SK-N-MC (cell line): ENCODE measurements around the gene LHB.

Experiments used
- DNase-seq: peaks from one replicate; pipeline ENCODE4 v3.0.0-alpha.2; 2011; ENCODE audit warnings: low read depth, low spot score
- H3K27ac ChIP-seq: fragments of 200-600 bp; sonication (generic); 2 replicates; pipeline ENCODE4 v1.5.1; 2016; ENCODE audit warnings: mixed run types
- H3K36me3 ChIP-seq: fragments of 200-600 bp; sonication (generic); 2 replicates; pipeline ENCODE4 v1.6.1; 2017; ENCODE audit warnings: antibody characterized with exemption, low read length, mixed read lengths; ENCODE audit not compliant: insufficient read depth
- H3K4me3 ChIP-seq: fragments of 200-600 bp; sonication (generic); 2 replicates; pipeline ENCODE4 v1.5.1; 2016
- H3K9ac ChIP-seq: fragments of 200-600 bp; sonication (generic); 2 replicates; pipeline ENCODE4 v1.8.0; 2017; ENCODE audit warnings: mixed run types, mixed read lengths; ENCODE audit not compliant: insufficient read length
- H3K9me3 ChIP-seq: fragments of 200-600 bp; sonication (generic); 2 replicates; pipeline ENCODE4 v1.6.1; 2017; ENCODE audit warnings: low read depth, mild to moderate bottlenecking, antibody characterized with exemption, low read length, moderate library complexity, mixed read lengths
- EZH2 ChIP-seq: fragments of 200-600 bp; sonication (generic); IDR thresholded peaks from one replicate; pipeline ENCODE4 v1.6.1; 2017; ENCODE audit warnings: antibody characterized with exemption
- FOXP2 ChIP-seq: optimal IDR thresholded peaks from 2 replicates; pipeline ENCODE3; 2011; ENCODE audit warnings: mild to moderate bottlenecking, moderate library complexity; ENCODE audit not compliant: insufficient read depth; ENCODE audit errors: extremely low read length, control extremely low read depth
- POLR2AphosphoS5 ChIP-seq: IDR thresholded peaks from 2 replicates; pipeline ENCODE4 v1.6.1; 2012; ENCODE audit warnings: mild to moderate bottlenecking, low read depth, low read length, borderline replicate concordance

The LHB gene

DNA sequence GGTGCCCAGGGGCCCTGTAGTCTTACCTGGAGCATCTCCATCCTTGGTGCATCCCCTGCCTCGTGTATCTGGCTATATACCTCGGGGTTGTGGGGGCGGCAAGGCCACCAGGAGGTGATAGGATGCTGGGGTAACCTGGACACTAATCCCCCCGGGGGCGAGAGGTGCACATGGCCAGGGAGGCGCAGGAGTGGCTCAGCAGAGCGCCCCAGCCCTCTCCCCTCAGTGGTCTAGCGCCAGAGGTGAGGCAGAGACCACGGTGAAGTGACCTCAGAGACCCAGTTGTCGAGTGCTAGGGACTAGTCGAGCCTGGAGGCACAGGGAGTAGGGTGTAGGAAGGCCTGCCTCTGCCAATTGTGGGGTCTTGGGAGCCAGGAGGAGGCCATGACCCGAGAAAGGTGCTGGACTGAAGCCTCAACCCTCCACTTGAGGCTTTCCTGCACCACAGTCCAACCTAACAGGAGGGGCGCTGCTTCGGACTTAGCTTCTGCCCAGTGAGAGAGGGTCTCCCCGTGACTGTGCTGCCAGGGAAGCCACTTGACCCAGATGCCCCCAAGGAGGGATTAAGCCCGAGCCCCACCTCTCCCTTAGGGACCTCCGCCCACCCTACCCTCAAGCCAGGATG lies at the start of gene LHB:
LHB (minus strand) TSS at position 51 of the 625 bp plus-strand sequence; CDS start at position 41, 10 bp downstream.
- no peak within 1 kb of the TSS for H3K27ac ChIP-seq
- no peak for DNase-seq
- H3K9ac ChIP-seq: peak within 1 kb of the TSS; percentile 62
- no peaks in the 10 kb centered on the region for H3K9me3 ChIP-seq
- TF ChIP-seq POLR2AphosphoS5 (no peak), FOXP2 (no peak), EZH2 (no peak)
- peaks cover 15% of the 10 kb centered on the region; the same call in 1 of the 2 replicates for H3K36me3 ChIP-seq
- peak within 1 kb of the TSS; percentile 83 for H3K4me3 ChIP-seq

GRCh38 chr19:49065905-49066512 lies 49.1 kb upstream of the LHB start:
- no peak for TF ChIP-seq EZH2
- TF ChIP-seq POLR2AphosphoS5: no peak
- TF ChIP-seq FOXP2: no peak
- Histone ChIP-seq H3K27ac (no peak overlapping the region), H3K9ac (no peak overlapping the region), H3K4me3 (no peak overlapping the region), H3K36me3 (no peaks in the 10 kb centered on the region), H3K9me3 (no peaks in the 10 kb centered on the region)
- DNase-seq: no peak

- peak within 1 kb of the TSS; percentile 78 for H3K4me3 ChIP-seq
- DNase-seq: no peak
- no peak within 1 kb of the TSS for H3K27ac ChIP-seq
- H3K36me3 ChIP-seq: no peaks in the 10 kb centered on the region
- no peaks in the 10 kb centered on the region for H3K9me3 ChIP-seq
- TF ChIP-seq POLR2AphosphoS5 (no peak), FOXP2 (no peak)
- peak within 1 kb of the TSS; percentile 47 for H3K9ac ChIP-seq
Observed at GRCh38 chr19:49064768-49065611, 48.1 kb upstream of the LHB start, which contains the start of gene NTF4. NTF4 (minus strand) TSS chr19:49064818; CDS start chr19:49061997, 2,821 bp downstream.

DNA sequence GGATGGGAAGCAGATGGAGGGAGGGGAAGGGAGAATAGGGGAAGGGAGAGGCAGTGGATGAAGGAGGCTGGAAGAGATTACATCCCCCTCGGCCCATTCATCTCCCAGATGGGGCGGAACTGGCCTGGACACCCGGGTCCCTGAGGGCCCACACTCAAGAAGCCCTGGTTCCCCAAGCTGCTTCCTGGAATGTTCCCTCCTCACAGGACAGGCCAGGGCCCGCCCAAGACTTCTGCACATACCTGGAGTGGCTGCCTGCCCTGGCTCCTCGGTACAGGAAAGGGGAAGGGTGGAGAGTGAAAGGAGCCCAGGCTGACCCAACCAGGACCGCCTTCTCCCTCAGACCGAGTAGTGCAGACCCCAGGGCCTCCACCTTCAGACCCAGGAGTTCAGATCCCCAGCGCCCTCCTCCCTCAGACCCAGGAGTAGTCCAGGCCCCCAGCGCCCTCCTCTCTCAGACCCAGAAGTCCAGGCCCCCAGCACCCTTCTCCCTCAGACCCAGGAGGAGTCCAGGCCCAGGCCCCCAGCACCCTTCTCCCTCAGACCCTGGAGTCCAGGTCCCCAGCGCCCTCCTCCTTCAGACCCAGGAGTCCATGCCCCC lies 47.2 kb upstream of the LHB start:
- H3K9ac ChIP-seq: no peak overlapping the region
- TF ChIP-seq POLR2AphosphoS5 (no peak), EZH2 (no peak), FOXP2 (no peak)
- no peaks in the 10 kb centered on the region for H3K36me3 ChIP-seq
- no peaks in the 10 kb centered on the region for H3K9me3 ChIP-seq
- peak overlapping the region; percentile 78 for H3K4me3 ChIP-seq
- H3K27ac ChIP-seq: no peak overlapping the region
- no peak for DNase-seq

DNA sequence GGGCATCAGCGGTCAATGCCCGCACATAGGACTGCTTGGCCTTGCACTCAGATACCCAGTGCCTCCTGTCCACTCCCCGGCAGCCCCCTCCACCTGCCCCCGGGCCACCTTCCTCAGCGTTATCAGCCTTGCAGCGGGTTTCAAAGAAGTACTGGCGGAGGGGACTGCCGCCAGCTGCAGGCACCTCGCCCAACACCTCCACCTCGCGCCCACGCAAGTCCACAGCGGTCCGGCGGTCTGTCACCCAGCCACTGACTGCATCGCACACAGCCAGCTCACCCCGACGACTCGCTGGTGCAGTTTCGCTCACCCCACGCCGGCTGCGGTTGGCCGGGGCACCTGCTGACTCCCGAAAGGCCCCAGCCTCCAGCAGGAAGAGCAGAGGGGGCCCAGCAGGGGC lies 44.6 kb upstream of the LHB start:
- no peak for TF ChIP-seq EZH2
- no peak for TF ChIP-seq FOXP2
- Histone ChIP-seq H3K9ac (no peak overlapping the region), H3K36me3 (no peaks in the 10 kb centered on the region), H3K9me3 (no peaks in the 10 kb centered on the region), H3K4me3 (no peak overlapping the region), H3K27ac (no peak overlapping the region)
- no peak for DNase-seq

- DNase-seq: no peak
- Histone ChIP-seq H3K9me3 (no peaks in the 10 kb centered on the region), H3K27ac (no peak overlapping the region), H3K9ac (no peak overlapping the region), H3K4me3 (no peak overlapping the region), H3K36me3 (no peaks in the 10 kb centered on the region)
- TF ChIP-seq FOXP2 (no peak), EZH2 (no peak)
Observed at GRCh38 chr19:49061000-49061399, 44.1 kb upstream of the LHB start.

DNA sequence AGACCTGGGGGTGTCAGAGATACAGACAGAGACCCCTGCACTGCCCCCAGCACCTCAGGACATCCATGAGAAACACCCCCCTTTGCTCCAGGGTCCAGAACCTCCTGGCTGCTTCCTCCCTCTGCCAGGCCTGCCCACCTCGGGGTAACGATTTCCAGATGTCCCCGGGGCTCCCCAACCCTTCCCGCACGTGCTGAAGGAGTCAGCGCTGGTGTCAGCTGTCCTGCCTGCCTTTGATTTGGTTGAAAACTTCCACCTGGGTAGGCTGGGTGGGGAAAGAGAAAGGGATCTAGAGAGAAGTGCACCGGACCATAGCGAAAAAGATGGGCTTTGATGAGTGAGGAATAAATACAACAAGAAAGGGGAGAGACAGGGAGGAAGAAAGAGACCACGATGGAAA lies 42.2 kb upstream of the LHB start:
- no peak overlapping the region for H3K27ac ChIP-seq
- H3K4me3 ChIP-seq: no peak overlapping the region
- H3K36me3 ChIP-seq: no peaks in the 10 kb centered on the region
- H3K9ac ChIP-seq: no peak overlapping the region
- no peak for DNase-seq
- TF ChIP-seq FOXP2 (no peak), EZH2 (no peak), POLR2AphosphoS5 (no peak)
- H3K9me3 ChIP-seq: no peaks in the 10 kb centered on the region

DNA sequence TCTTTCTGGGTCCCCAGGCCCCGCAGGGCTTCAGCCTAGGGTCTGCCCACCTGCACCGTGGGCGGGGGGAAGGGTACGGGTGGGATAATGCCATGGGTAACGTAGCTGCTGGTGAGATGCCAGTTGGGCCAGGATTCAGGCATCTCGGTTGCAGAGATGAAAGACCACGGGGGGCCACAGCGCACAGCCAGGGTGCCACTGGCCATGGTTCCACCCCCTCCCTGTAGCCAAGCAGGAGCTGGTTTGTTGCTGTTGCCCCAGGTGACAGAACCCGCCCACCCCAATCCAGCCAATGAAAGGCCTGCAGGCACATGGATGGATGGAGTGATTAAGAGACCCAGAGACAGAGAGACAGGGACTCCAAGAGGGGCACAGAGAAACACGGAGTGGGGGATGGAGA lies 41.7 kb upstream of the LHB start:
- no peak overlapping the region for H3K27ac ChIP-seq
- DNase-seq: no peak
- H3K36me3 ChIP-seq: no peaks in the 10 kb centered on the region
- H3K4me3 ChIP-seq: no peak overlapping the region
- no peak for TF ChIP-seq FOXP2
- no peak for TF ChIP-seq POLR2AphosphoS5
- no peak for TF ChIP-seq EZH2
- H3K9me3 ChIP-seq: no peaks in the 10 kb centered on the region
- no peak overlapping the region for H3K9ac ChIP-seq
